Activated naive CD4-positive, alpha-beta T cell (primary cell): ENCODE measurements around the gene CYP24A1.

Source experiments
- DNase-seq, 4 experiments: peaks; one replicate each; lab custom pipeline; 2025; lab: John Stamatoyannopoulos, UW

The CYP24A1 gene

DNA sequence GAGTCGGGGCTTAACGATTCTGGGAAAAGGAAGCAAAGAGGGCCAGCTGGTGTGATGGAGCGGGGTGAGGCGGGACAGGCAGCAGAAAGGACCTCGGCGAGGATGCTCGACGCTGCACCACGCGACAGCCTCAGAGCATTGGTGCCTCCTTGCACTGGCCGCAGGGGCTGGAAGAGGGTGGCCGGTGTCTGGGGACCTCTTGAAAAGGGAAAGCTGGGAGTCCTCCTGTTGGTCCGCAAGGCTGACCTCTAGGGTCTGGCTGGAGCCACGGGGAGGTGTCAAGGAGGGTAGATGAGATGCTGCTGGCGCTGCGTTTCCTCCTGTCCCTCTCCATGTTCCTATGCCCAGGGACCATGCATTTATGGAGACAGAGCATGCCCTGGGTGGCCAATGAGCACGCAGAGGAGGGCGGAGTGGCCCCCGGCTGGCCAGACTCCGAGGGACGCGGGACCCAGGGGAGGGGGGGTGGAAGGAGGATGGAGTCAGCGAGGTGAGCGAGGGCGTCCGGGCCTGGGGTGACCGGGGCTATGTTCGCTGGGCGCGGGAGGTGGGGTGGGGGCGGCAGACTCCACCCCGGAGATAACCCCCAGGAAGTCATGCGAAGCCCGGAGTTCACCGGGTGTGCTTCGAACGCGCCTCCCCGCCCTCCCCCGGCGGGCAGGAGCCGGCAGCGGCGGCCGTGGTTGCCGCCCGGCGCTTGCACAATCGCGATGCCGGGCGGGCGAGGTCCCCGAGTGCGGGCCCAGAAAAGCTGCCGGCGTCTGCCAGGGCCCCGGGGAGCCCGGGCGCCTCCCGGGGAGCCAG lies at the start of gene CYP24A1:
Gene CYP24A1, minus strand, starts transcription at position 334 of the 804 bp plus-strand sequence. CDS start 407 bp downstream, outside the sequence.
- DNase-seq, result no peak

GRCh38 chr20:54223285-54223684 lies 49.5 kb upstream of the CYP24A1 start:
- no peak for DNase-seq

DNA sequence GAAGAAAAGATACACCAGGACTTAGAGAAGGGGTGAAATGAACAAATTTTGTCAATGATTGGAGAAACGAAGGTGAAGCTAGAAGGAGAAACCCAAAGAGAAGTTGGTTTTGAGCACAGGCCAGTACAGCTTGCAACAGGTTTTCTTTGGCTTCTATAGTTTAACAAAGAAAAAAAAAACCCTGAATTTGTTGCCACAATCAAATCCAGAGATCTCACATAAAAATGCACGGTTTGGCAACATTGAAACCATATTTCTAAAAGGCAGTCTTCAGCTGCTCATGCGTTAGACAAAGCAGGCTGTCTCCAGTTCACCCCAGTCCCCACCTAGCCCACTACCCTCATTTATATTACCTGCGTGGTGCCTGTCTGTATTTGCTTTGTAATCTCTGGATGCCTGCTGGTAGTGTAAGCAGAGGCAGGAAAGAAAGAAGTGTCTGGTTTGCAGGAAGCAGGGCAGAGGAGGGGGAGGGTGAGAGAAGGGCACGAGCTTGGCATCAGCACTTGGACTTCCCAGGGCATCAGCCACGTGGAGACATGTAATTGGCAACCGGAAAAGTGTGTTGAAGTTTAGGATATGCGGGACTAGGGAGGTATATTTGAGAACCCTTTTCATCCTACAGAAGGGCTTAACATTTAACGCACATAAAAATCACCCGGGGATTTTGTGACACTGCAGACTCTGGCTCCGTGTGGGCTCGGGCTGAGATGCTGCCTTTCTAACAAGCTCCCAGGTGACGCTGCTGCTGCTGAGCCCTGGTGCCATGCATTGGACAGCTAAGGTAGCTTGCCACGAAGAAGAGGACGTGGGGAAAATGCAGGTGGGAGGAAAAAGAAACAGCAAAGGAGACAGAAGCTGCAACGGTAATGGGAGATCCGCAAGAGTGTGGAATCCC lies 48.5 kb upstream of the CYP24A1 start:
- no peak for DNase-seq

GRCh38 chr20:54221353-54221752 lies 47.6 kb upstream of the CYP24A1 start:
- no peak for DNase-seq

DNA sequence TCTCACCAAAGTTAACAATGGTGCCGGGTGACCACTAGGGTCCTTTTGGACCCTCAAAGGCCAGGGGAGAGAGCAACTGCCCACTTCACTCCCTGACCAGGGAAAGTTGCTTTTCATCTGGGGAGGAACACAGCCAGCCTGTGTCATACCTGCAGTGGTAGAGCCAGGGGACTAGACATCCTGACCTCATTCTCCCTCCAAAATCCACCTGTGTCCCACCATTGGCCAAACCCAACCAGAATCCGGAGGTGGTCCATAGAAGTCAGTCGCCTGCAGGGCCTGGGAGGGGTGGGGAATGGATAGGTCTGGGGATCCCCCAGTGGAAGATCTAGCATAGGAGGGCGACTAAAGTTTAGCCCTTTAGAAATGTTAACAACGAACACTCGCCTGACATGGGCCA lies 46.9 kb upstream of the CYP24A1 start:
- DNase-seq, result no peak

DNA sequence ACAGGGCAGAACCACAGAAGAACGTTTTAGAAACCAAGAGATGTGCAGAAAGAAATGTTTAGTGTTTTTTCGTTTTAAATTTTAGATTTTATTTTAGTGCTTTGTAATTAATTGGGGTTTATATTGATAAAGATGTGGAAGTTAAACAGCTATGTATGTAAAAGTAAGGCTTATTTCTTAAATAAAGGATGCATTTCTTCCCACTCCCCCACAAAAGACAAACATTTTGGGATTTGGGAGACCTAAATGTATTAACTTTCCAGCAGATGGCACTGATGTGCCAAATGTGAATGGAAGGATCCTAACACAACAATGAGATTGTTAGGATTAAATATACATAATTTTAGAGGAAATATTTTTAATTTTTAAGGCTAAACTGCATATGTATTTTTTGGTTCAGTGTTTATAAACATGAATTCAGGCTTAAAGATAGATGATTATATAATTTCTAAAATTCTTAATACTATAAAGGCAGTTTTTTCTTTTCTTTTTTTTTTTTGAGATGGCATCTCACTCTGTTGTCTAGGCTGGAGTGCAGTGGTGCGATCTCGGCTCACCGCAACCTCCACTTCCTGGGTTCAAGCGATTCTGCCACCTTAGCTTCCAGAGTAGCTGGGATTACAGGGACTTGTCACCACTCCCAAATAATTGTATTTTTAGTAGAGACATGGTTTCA lies 46.1 kb upstream of the CYP24A1 start:
- DNase-seq, result no peak

GRCh38 chr20:54218470-54218869 lies 44.7 kb upstream of the CYP24A1 start:
- no peak for DNase-seq

GRCh38 chr20:54217762-54218161 lies 44.0 kb upstream of the CYP24A1 start:
- no peak for DNase-seq

GRCh38 chr20:54215157-54215789 lies 41.5 kb upstream of the CYP24A1 start:
- no peak for DNase-seq

GRCh38 chr20:54214566-54214965 lies 40.8 kb upstream of the CYP24A1 start:
- no peak for DNase-seq

- DNase-seq, result no peak
These were observed 39.1 kb upstream of the CYP24A1 start for GRCh38 chr20:54212871-54213270.

DNA sequence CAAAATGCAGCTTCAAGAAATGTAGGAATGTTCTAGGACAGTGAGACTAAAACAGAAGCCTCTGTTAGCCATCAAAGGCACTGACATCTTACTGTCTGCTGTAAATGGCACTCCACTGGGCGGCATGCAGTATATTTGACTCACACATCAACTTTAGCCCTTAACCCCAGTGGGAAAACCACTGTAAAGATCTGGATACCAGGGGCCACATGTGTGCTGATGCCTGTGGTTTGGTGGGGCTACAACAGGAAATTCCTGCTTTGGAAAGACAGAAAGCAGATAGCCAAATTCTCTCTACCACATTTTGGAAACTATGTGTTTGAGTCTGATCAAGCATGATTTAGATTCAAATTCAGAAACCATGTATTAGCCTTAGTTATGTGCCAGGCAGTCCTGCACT lies 38.4 kb upstream of the CYP24A1 start:
- no peak for DNase-seq

GRCh38 chr20:54209216-54209813 lies 35.5 kb upstream of the CYP24A1 start:
- DNase-seq, result no peak

GRCh38 chr20:54208548-54209176 lies 34.9 kb upstream of the CYP24A1 start:
- no peak for DNase-seq

DNA sequence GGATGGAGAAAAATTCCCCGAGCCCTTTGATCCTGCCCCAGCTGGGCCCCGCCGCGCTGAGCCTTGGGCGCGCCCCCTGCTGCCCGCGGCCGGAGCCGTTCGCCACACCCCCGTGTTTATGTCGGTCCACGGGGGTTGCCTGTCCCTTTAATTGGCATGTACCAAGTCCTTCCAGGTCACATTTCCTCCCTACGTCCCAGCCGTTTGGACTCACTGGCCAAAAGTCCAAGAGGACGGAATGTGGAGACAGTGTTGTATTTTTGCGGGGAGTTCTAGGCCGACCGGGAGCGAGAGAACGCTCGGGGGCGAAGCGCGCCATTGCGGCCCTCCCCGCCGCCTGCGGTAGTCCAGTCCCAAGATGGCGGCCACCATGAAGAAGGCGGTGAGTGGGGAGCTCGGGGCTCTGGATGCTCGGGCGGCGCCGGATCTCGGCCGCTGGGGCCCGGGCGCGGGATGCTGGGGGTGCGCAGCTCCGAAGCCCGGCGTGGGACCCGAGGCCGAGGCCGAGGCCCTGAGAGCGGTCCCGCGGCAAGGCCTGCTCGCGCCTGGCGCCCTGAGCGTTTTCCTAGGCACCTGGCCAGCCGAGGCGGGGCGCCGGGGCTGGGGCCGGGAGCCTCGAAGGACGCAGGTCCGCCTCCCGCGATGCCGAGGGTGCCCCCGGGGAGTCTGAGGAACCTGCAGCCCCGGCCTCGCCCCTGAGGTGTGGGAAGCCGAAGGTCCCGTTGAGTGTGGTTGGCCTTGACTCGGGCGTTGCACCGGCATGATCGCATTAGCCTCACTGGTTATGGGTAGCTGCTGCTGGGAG lies 34.2 kb upstream of the CYP24A1 start, which contains the start of gene PFDN4:
Gene PFDN4, plus strand, starts transcription at position 345 of the 805 bp plus-strand sequence. Its CDS starts 14 bp downstream, at position 359.
- peak; percentile 43 to 75 (median 66) for DNase-seq

- no peak for DNase-seq
These were observed 33.4 kb upstream of the CYP24A1 start for GRCh38 chr20:54207053-54207742.

DNA sequence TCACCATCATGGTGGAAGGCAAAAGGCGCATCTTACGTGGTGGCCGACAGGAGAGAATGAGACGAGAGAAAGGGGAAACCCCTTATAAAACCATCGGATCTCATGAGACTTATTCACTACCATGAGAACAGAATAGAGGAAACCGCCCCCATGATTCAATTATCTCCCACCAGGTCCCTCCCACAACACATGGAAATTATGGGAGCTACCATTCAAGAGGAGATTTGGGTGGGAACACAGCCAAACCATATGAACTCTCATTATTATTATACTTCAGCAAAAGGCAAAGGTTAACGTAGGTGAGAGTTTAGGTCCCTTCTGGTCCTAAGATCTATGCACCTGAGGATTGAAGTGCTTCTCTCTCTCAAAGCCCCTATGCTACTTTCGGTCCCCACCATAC lies 31.7 kb upstream of the CYP24A1 start:
- no peak for DNase-seq

DNA sequence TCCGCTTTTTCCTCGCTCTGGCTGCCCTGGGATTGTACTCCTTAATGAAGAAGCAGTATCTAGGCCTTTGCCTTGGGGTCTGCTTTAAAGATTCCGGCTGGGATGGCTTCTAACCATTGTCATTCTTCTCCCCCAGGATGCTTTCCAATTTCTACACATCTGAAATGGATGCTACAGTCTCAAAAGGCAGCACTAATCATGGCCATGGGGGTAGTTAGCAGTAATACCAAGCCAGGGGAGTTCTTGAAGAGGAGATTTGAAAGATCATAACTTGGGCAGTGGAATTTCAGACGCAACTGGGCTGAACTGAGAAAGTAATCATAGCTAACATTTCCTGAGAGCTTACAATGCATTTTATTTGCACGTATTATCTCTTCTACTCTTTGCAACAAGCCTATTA lies 30.7 kb upstream of the CYP24A1 start:
- DNase-seq, result no peak

GRCh38 chr20:54204063-54204462 lies 30.3 kb upstream of the CYP24A1 start:
- DNase-seq, result no peak
